SK-N-MC (cell line): ENCODE data around the gene GP1BB.

ENCODE experiments used
- EZH2 ChIP-seq: fragments of 200-600 bp; sonication (generic); IDR thresholded peaks from one replicate; pipeline ENCODE4 v1.6.1; 2017; ENCODE audit warnings: antibody characterized with exemption
- FOXP2 ChIP-seq: optimal IDR thresholded peaks from 2 replicates; pipeline ENCODE3; 2011; ENCODE audit warnings: mild to moderate bottlenecking, moderate library complexity; ENCODE audit not compliant: insufficient read depth; ENCODE audit errors: extremely low read length, control extremely low read depth

GRCh38 chr22:19694696-19695095 is 28.6 kb upstream of the GP1BB start:
- TF ChIP-seq EZH2 = no peak
- TF ChIP-seq FOXP2 = no peak
